SJCRH30 (cell line): ENCODE measurements around the gene NMNAT2. TPM values are rescaled to one million over a fixed set of nuclear protein-coding genes. Genes with fewer than 3 reads are reported as not detected.

Source experiments
- DNase-seq, 2 experiments: peaks; one replicate each; pipeline ENCODE4 v3.0.0-alpha.2; 2015 to 2020
- H3K27ac ChIP-seq: fragments of 250-450 bp; sonication (Bioruptor Pico); 2 replicates; pipeline ENCODE4 v1.5.1; 2020; ENCODE audit warnings: mild to moderate bottlenecking, moderate library complexity
- H3K27me3 ChIP-seq: fragments of 250-450 bp; sonication (Bioruptor Pico); 2 replicates; pipeline ENCODE4 v1.5.1; 2020; ENCODE audit warnings: mild to moderate bottlenecking, moderate library complexity
- H3K36me3 ChIP-seq: fragments of 250-450 bp; sonication (Bioruptor Pico); 2 replicates; pipeline ENCODE4 v1.5.1; 2020; ENCODE audit warnings: mild to moderate bottlenecking, moderate library complexity
- H3K4me1 ChIP-seq: fragments of 250-450 bp; sonication (Bioruptor Pico); 2 replicates; pipeline ENCODE4 v1.5.1; 2020; ENCODE audit warnings: mild to moderate bottlenecking, moderate library complexity
- H3K4me3 ChIP-seq: fragments of 250-450 bp; sonication (Bioruptor Pico); 2 replicates; pipeline ENCODE4 v1.5.1; 2020; ENCODE audit warnings: mild to moderate bottlenecking, moderate library complexity
- H3K9me3 ChIP-seq: fragments of 250-450 bp; sonication (Bioruptor Pico); replicated peaks from 2 replicates; pipeline ENCODE4 v1.5.1; 2020; ENCODE audit warnings: mild to moderate bottlenecking, moderate library complexity
- total RNA-seq: library from RNA; depleted of rRNA; stranded (reverse); fragments of >200 nt; shearing (Covaris generic); gene quantifications from 2 replicates; pipeline ENCODE4 v1.2.3, GENCODE V29; 2014

Gene NMNAT2
- total RNA-seq, 1 experiment from 2014 or later, result not detected

DNA sequence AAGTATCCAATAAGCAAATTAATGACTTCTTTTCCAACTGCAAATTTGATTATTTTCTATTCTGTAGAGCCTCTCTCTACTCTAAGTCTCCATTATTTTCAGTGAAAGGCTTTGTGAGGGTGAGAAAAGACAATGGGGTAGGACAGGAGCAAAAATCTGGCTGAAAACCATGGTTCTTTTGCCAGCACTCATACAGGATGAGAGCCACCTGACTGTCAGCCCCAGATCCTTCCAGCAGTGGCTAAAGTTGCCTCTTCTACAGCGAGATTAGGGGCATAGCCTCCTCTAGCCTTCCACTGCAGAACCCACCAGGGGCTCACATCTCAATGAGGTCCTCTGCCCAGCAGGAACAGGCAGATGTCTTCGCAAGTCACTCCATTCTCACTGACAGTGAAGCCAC, 23.7 kb downstream of the NMNAT2 start:
- H3K4me1 ChIP-seq, result no peaks in the 10 kb centered on the region
- H3K27ac ChIP-seq, result no peak overlapping the region
- H3K9me3 ChIP-seq, result no peaks in the 10 kb centered on the region
- no peak for DNase-seq
- no peak overlapping the region for H3K4me3 ChIP-seq
- H3K36me3 ChIP-seq, result no peaks in the 10 kb centered on the region
- no peaks in the 10 kb centered on the region for H3K27me3 ChIP-seq

DNA sequence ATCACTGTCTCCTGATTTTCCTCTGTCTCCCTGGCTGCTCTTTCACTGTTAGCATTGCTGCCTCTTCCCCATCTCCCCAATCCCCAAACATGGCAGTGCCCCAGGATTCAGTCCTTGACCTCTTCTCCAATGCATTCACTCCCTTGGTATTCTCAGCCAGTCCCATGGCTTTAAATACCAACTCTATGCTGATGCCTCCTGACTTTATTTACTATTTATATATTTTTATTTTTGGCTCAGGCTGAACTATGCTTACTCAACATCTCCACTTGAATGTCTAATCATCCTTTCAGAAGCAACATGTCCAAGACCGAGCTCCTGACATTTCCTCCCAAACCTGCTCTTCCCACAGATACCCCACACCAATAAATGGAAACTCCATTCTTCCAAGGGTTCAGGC, 26.3 kb downstream of the NMNAT2 start:
- Histone ChIP-seq H3K27ac (no peak overlapping the region), H3K27me3 (no peaks in the 10 kb centered on the region)

GRCh38 chr1:183390561-183390960, 27.6 kb downstream of the NMNAT2 start:
- no peaks in the 10 kb centered on the region for H3K4me1 ChIP-seq

More for the DNA sequence above, 26.3 kb downstream of the NMNAT2 start:
- no peak for DNase-seq
- Histone ChIP-seq H3K9me3 (no peaks in the 10 kb centered on the region), H3K36me3 (no peaks in the 10 kb centered on the region), H3K4me3 (no peak overlapping the region), H3K4me1 (no peaks in the 10 kb centered on the region)

DNA sequence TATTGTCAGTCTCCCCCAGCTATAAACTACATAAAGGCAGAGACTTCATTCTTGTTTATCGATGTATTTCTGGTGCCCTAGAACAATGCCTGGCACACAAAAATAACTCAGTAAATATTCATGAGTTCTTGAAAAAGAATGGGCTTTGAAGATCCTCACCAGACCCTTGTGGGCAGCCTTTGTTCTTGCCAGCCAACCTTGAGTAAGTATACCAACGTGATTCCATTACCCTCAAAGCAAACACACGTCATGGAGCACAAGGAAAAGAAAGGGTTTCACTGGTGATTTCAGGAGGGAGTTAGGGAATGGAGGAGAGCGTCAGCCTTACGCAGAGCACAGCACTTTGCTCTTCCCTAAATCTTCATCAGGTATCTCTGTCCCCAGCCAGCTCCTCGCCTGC, 29.4 kb downstream of the NMNAT2 start:
- DNase-seq, result no peak
- H3K27ac ChIP-seq, result no peak overlapping the region
- H3K4me1 ChIP-seq, result no peaks in the 10 kb centered on the region
- H3K27me3 ChIP-seq, result no peaks in the 10 kb centered on the region
- no peak overlapping the region for H3K4me3 ChIP-seq
- H3K36me3 ChIP-seq, result no peaks in the 10 kb centered on the region
- no peaks in the 10 kb centered on the region for H3K9me3 ChIP-seq

More at GRCh38 chr1:183390561-183390960, 27.6 kb downstream of the NMNAT2 start:
- Histone ChIP-seq H3K9me3 (no peaks in the 10 kb centered on the region), H3K27ac (no peak overlapping the region), H3K36me3 (no peaks in the 10 kb centered on the region), H3K4me3 (no peak overlapping the region), H3K27me3 (no peaks in the 10 kb centered on the region)
- DNase-seq, result no peak

DNA sequence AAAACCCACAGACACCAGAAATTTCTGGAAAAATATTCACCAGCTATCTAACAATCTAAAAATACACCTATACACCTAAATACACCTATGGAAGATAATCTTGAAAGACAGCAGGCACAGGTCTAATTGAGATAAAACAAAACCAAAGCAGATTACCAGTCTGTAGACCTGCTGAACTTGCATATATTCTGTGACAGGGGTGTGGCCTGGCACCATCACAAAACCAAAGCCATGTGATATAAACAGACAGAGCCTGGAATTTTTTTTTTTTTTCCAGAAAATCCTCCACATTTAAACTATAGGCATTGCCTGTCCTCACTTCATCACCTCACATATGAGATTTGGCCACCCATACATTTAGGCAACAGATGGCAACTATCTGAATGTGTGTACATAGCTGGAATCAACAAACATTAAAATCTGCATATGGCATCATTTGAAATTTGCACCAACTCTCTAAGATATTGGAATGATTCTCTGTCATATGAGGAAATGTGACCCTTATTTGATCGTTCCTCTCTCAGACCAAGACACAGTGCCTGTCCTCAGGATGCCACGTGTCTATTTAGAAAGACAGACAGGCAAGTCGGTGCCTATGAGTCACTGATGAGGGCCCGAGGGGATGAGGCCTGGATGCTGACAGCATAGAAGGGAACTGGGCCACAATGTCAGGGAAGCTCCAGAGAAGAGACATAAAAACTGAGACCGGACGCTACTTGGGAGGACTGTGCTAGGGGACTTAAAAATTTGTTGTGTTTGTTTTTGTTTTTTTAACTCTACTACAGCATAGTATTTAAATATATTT, 32.6 kb downstream of the NMNAT2 start:
- Histone ChIP-seq H3K27me3 (no peaks in the 10 kb centered on the region), H3K27ac (no peak overlapping the region), H3K36me3 (no peaks in the 10 kb centered on the region), H3K9me3 (no peaks in the 10 kb centered on the region), H3K4me1 (no peaks in the 10 kb centered on the region), H3K4me3 (no peak overlapping the region)
- DNase-seq, result peak in 1 of 2 experiments; percentile 8

DNA sequence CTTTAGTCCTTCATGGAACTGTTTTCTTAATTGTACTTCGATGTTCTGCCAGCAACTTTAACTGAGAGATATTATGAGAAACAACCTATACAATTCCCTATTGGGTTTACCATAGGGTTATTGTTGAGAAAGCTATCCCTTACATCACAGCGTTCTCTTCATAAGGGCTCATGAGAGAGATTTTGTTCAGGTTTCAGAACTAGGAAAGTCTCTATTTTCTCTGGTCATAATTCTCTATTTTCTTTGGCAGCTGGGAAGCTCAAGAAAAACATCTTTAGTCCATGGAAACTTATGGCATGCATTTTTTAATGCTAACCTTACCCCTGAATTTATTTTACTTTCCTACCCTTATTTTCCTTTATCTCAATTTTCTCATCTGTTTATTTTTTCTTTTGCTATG, 38.2 kb downstream of the NMNAT2 start:
- no peak overlapping the region for H3K4me3 ChIP-seq
- no peaks in the 10 kb centered on the region for H3K9me3 ChIP-seq
- no peak for DNase-seq
- H3K27me3 ChIP-seq, result no peaks in the 10 kb centered on the region
- H3K4me1 ChIP-seq, result no peaks in the 10 kb centered on the region
- no peaks in the 10 kb centered on the region for H3K36me3 ChIP-seq
- no peak overlapping the region for H3K27ac ChIP-seq

DNA sequence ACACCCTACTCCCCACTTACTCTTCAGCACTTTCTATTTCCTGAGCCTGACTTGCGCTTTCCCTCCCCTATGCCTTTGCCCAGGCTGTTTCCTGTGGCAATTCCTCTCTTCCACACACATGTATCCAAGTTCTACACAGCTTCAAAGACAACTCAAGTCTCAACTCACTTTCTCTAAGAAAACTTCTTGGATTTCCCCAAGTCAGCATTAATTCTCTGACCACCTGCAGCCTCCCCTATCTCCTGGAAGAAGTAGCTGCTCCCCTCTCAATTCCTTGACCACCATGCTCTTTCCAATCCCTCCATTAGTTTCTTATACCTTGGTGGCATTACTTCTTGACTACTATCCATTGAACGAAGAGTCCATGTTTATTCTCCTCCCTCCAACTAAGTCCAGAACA, 42.8 kb downstream of the NMNAT2 start:
- Histone ChIP-seq H3K27me3 (0 out of 2 replicates have a peak, but pooled peaks cover 3% of the 10 kb centered on the region), H3K9me3 (no peaks in the 10 kb centered on the region), H3K27ac (no peak overlapping the region), H3K4me1 (no peaks in the 10 kb centered on the region), H3K4me3 (no peak overlapping the region), H3K36me3 (no peaks in the 10 kb centered on the region)
- DNase-seq, result no peak

- DNase-seq, result no peak
- Histone ChIP-seq H3K27me3 (0 out of 2 replicates have a peak, but pooled peaks cover 3% of the 10 kb centered on the region), H3K27ac (no peak overlapping the region), H3K9me3 (no peaks in the 10 kb centered on the region), H3K4me3 (no peak overlapping the region), H3K4me1 (no peaks in the 10 kb centered on the region), H3K36me3 (no peaks in the 10 kb centered on the region)
Observed at GRCh38 chr1:183374825-183375224, 43.4 kb downstream of the NMNAT2 start.

GRCh38 chr1:183372586-183373230, 45.5 kb downstream of the NMNAT2 start:
- no peak for DNase-seq
- Histone ChIP-seq H3K27ac (no peak overlapping the region), H3K4me1 (no peaks in the 10 kb centered on the region), H3K36me3 (no peaks in the 10 kb centered on the region), H3K27me3 (0 out of 2 replicates have a peak, but pooled peaks cover 3% of the 10 kb centered on the region), H3K9me3 (no peaks in the 10 kb centered on the region), H3K4me3 (no peak overlapping the region)

DNA sequence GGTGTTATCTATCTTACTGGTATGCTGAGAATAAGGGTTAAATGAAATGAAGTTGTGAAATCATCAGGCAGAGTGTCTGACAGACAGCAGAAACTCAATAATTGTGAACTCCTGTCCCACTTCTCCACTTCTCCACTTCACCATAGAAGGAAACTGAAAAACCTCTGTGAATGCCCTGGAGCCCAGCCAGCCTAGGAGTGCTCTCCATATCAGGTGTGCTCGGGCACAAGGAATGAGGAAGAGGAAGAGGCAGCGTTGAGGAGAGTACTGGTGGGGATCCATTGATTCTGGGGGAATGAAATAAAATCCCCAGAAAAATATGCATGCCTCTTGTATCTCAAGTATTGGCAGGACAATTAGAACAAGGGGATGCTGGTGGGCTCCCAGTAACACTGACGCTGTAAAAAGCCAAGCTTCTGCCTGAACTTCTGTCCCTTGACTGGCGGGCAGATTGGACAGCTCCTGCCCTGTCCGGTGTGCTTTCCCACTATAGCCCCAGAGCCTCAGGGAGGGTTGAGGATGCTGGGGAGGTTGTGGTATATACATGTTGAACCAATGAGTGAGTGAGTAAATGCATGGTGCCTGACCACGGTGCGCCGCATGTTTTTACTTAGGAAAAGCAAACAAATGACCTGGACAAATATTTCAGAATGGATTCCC, 47.7 kb downstream of the NMNAT2 start:
- DNase-seq, result no peak
- no peak overlapping the region for H3K4me3 ChIP-seq
- H3K36me3 ChIP-seq, result no peaks in the 10 kb centered on the region
- H3K27me3 ChIP-seq, result 0 out of 2 replicates have a peak, but pooled peaks cover 3% of the 10 kb centered on the region
- H3K27ac ChIP-seq, result no peak overlapping the region
- H3K9me3 ChIP-seq, result no peaks in the 10 kb centered on the region
- no peaks in the 10 kb centered on the region for H3K4me1 ChIP-seq

DNA sequence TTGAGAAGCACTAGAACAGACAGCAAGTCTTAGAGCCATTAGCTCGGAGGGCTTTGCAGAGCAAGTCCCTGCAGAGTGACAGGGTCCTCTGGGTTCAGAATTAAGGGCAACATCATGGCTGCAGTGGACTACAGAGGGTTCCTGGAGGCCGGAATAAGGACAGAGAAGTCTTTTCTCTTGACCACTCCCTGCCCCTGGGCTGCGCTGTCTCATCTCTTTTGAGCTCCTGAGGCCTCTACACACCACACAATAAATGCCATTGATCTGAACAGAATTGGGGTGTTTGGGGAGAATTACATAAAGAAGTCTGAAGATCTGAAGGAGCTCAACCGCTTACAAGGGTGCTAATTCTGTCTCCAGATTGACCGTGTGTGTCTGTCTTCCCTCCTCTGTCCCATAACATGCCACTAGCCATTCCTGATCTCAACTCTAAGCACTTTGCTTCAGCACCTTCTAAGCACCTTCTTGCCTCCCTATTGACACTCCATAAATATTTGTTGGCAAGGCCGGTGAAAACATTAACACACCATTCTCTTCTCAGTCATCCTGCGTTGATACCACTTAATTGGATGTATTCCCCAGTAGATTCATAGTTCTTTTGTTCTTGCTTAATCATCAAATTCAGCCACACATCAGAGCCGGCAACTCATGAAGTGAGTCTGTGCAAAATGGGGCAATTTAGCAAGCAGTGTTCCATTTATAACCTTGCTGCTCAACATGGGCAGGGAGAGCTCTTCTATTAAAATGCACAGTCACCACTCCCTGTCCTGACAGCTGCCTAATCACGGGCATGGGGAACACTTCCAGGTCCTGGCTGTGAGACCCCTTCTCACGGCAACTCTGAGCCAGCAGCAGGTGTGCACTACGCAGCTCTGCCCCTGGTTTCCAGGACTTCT, 49.7 kb downstream of the NMNAT2 start:
- Histone ChIP-seq H3K36me3 (no peaks in the 10 kb centered on the region), H3K4me3 (no peak overlapping the region), H3K9me3 (no peaks in the 10 kb centered on the region), H3K27ac (no peak overlapping the region), H3K27me3 (0 out of 2 replicates have a peak, but pooled peaks cover 3% of the 10 kb centered on the region), H3K4me1 (no peaks in the 10 kb centered on the region)
- DNase-seq, result no peak

DNA sequence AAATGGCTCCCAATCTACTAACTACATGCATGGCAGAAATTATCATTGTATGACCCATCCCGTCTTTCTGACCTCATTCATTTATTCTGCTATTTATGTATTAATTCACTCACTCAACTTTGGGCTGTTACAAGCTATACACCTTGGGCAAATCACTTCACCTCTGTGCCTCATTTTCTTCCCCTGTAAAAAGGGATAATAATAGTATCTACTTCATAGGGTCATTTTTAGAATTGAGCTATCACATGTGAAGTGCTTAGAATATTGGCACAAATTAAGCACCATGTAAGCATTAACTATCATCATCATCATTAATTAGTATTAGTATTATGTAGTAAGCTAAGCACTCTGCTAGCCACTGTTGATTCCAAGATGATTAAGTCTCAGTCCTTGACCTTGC, 52.1 kb downstream of the NMNAT2 start:
- H3K27me3 ChIP-seq, result no peaks in the 10 kb centered on the region
- no peak for DNase-seq
- H3K4me3 ChIP-seq, result no peak overlapping the region
- no peaks in the 10 kb centered on the region for H3K9me3 ChIP-seq
- no peaks in the 10 kb centered on the region for H3K4me1 ChIP-seq
- H3K27ac ChIP-seq, result no peak overlapping the region
- no peaks in the 10 kb centered on the region for H3K36me3 ChIP-seq

DNA sequence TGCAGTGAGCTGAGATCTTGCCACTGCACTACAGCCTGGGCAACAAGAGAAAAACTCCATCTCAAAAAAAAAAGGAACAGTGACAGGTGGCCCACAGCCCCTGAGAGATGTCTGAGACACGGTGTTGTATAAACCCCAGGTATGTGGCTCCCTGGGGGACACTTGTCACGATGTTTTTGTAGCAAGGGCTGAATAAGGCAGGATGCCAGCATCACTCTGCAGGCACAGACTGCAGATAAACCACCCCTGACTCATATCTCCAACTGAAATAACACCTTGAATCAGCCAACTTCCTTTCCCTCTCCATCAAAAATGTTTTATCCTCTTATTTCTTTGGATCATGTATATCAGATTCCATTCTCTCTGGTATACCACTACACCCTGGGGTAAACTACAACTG, 52.5 kb downstream of the NMNAT2 start:
- Histone ChIP-seq H3K27me3 (no peaks in the 10 kb centered on the region), H3K4me3 (no peak overlapping the region), H3K4me1 (no peaks in the 10 kb centered on the region), H3K27ac (no peak overlapping the region), H3K36me3 (no peaks in the 10 kb centered on the region), H3K9me3 (no peaks in the 10 kb centered on the region)
- DNase-seq, result no peak

DNA sequence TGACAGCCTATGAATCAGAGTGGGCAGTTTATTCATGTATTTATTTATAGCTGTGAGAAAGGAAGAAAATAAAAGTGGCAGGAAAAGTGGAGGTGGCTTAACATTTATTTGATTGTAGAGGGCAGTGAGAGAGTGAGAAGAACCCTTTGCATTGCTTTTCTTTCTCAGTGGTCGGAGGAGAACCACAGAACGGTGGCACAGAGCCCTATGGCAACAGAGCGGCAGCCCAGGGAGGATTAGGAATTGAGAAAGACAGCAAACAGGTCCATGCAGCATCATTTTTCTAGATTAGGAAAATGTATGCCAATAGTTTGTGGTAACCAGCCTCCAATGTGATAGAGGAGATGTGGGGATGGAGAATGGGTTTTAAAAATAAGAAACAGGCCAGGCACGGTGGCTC, 53.1 kb downstream of the NMNAT2 start:
- H3K36me3 ChIP-seq, result no peaks in the 10 kb centered on the region
- no peak overlapping the region for H3K4me3 ChIP-seq
- H3K9me3 ChIP-seq, result no peaks in the 10 kb centered on the region
- H3K27me3 ChIP-seq, result no peaks in the 10 kb centered on the region
- no peaks in the 10 kb centered on the region for H3K4me1 ChIP-seq
- no peak for DNase-seq
- no peak overlapping the region for H3K27ac ChIP-seq
